Psoas muscle (tissue), 8 donors: ENCODE results near the gene PRRT1B. TPM values are rescaled to one million over a fixed set of nuclear protein-coding genes. Genes with fewer than 3 reads are reported as not detected.
A peak's percentile ranks its signal among the peaks of the same experiment; 100 is the strongest.

ENCODE experiments used
- ATAC-seq, 4 donors: fragments of 200-7000 bp; cut with Tn5 transposase; one replicate each; pipeline ENCODE4 v1.9.1; 2020; ENCODE audit warnings: moderate library complexity in 3 of 4, mild to moderate bottlenecking in 2 of 4
- DNase-seq, 2 donors: peaks; one replicate each; pipeline ENCODE4 v3.0.0-alpha.2; 2020
- H3K27ac ChIP-seq: fragments of 200-600 bp; one replicate; pipeline ENCODE4 v1.8.0; 2022
- H3K27me3 ChIP-seq, 3 donors: fragments of 200-600 bp in 1 of 3; one replicate each; pipeline versions ENCODE4 v1.6.1 to v1.8.0; 2013 to 2022; ENCODE audit warnings: low read length in 2 of 3, mild to moderate bottlenecking in 2 of 3, moderate library complexity in 1 of 3; ENCODE audit not compliant: insufficient read depth in 3 of 3
- H3K36me3 ChIP-seq, 2 donors: fragments of 200-600 bp in 1 of 2; one replicate each; pipeline versions ENCODE4 v1.6.1 to v1.8.0; 2013 to 2022; ENCODE audit warnings: low read depth in 1 of 2, mild to moderate bottlenecking in 1 of 2, moderate library complexity in 1 of 2; ENCODE audit not compliant: insufficient read depth in 1 of 2
- H3K4me1 ChIP-seq: fragments of 200-600 bp; one replicate; pipeline ENCODE4 v1.8.0; 2022
- H3K4me3 ChIP-seq: fragments of 200-600 bp; one replicate; pipeline ENCODE4 v1.8.0; 2022; ENCODE audit warnings: mild to moderate bottlenecking
- H3K9me3 ChIP-seq: fragments of 200-600 bp; one replicate; pipeline ENCODE4 v1.8.0; 2022
- CTCF ChIP-seq: fragments of 200-600 bp; IDR thresholded peaks from one replicate; pipeline ENCODE4 v1.8.0; 2022; ENCODE audit warnings: antibody characterized with exemption
- WGBS, 3 donors: extraction: QIAGEN DNeasy Blood & Tissue Kit; methylation state at CpG; one replicate each; pipeline versions ENCODE4 v1.1.6 to v1.1.7; 2013; 5-methylcytosine and 5-hydroxymethylcytosine counted together
- intact Hi-C, 2 donors: fragments of 100-400 bp; cut with DNase I; formaldehyde crosslinking; loops; one replicate each; pipeline versions ENCODE4 v1.11.0 to v1.14.2; 2022
- polyA plus RNA-seq, 3 donors: library from polyadenylated mRNA; stranded (reverse); fragments of 200-250 nt; gene quantifications; one replicate each; pipeline ENCODE4 v1.2.3, GENCODE V29; 2013
- total RNA-seq, 4 donors: library from RNA; stranded (reverse); fragmentation: NEBNext Ultra II Directional in 2 of 4; extraction: Animal tissue kit (Norgen Biotek cat#: 25700) in 2 of 4; gene quantifications; one replicate each; pipeline versions ENCODE4 v1.2.1 to v1.2.4, GENCODE V29; 2021 to 2023
- donor health status: healthy with polysubstance abuse.
- donor health status: DM: no; HTN: no; CAD: no; lungs with moderate emphysema.
- donor health status: Bipolar disorder and iron deficiency.
- donor health status: healthy.
- donor health status: DM: yes; HTN: yes; CAD: no.
- donor health status: DM: no; HTN: no; CAD: no.
- donor health status: DM: no; HTN: no; CAD: no.
- donor health status: DM: yes; HTN: yes; CAD: no.

Gene PRRT1B
- total and polyA plus RNA-seq, 7 donors, result not detected

GRCh38 chr9:131606896-131607567 is 61.7 kb downstream of the PRRT1B start:
- Histone ChIP-seq H3K27ac (peak overlapping the region; percentile 94), H3K27me3 (no peaks in the 10 kb centered on the region), H3K9me3 (no peaks in the 10 kb centered on the region), H3K36me3 (peaks cover 0 to 56% of the 10 kb centered on the region in 2 donors), H3K4me3 (no peak overlapping the region), H3K4me1 (peaks cover 45% of the 10 kb centered on the region)
- intact Hi-C loops, result loop anchor here in 1 of 2 donors (5.0 kb wide), 1 partner anchor 45 kb away; no protein-coding TSS in a partner anchor
- no peak for TF ChIP-seq CTCF
- 90 to 94% (median 92%) methylated on average over 13 of the region's 13 CpGs for WGBS, 3 donors
- DNase-seq (no peak), ATAC-seq (no peak)

- TF ChIP-seq CTCF, result no peak
- intact Hi-C loops, result loop anchor here in 1 of 2 donors (5.0 kb wide), 1 partner anchor 45 kb away; no protein-coding TSS in a partner anchor
Measured at GRCh38 chr9:131607591-131607990, 62.3 kb downstream of the PRRT1B start.

GRCh38 chr9:131608493-131609037 is 63.2 kb downstream of the PRRT1B start:
- ATAC-seq (peak; percentile 83 to 91 (median 89)), DNase-seq (peak; percentile 66 to 84)
- peaks cover 47% of the 10 kb centered on the region for H3K4me1 ChIP-seq
- peaks cover 0 to 53% of the 10 kb centered on the region in 2 donors for H3K36me3 ChIP-seq
- H3K27ac ChIP-seq, result peak overlapping the region; percentile 94
- H3K4me3 ChIP-seq, result peak overlapping the region; percentile 41
- H3K27me3 ChIP-seq, result no peaks in the 10 kb centered on the region
- TF ChIP-seq CTCF, result no peak
- no peaks in the 10 kb centered on the region for H3K9me3 ChIP-seq
- intact Hi-C loops, result loop anchor here in 1 of 2 donors (5.0 kb wide), 1 partner anchor 44 kb away; no protein-coding TSS in a partner anchor
- WGBS, 3 donors, result 3 to 10% (median 4%) methylated on average over 12 of the region's 12 CpGs

More at GRCh38 chr9:131607591-131607990, 62.3 kb downstream of the PRRT1B start:
- WGBS, 3 donors, result 63 to 81% (median 70%) methylated on average over 8 of the region's 8 CpGs
- Histone ChIP-seq H3K36me3 (peaks cover 0 to 55% of the 10 kb centered on the region in 2 donors), H3K9me3 (no peaks in the 10 kb centered on the region), H3K4me3 (no peak overlapping the region), H3K27ac (peak overlapping the region; percentile 94), H3K4me1 (peaks cover 47% of the 10 kb centered on the region), H3K27me3 (no peaks in the 10 kb centered on the region)
- ATAC-seq (peak in 1 of 4 donors; percentile 5), DNase-seq (no peak)

Other genes with a start within 250 kb of the PRRT1B start
- gene PRRC2B, start 151.4 kb upstream of the PRRT1B start, total RNA-seq, result 100 to 1,000 TPM in 1 of 4 donors, 10 to 100 TPM in 3; 63.6 to 114 (median 78.7) TPM
- 10 to 100 TPM; 22.7 to 42.1 (median 27.5) TPM for gene PRRC2B, start 151.4 kb upstream of the PRRT1B start, polyA plus RNA-seq
- 10 to 100 TPM; 10.9 to 30.8 (median 14.2) TPM for gene POMT1, start 42.6 kb upstream of the PRRT1B start, total RNA-seq
- 10 to 100 TPM; 11.2 to 23.0 (median 20.8) TPM for gene POMT1, start 42.6 kb upstream of the PRRT1B start, polyA plus RNA-seq
- 10 to 100 TPM; 16.8 to 40.0 (median 21.8) TPM for gene UCK1, start 14.3 kb upstream of the PRRT1B start, total RNA-seq
- 10 to 100 TPM; 37.8 to 75.6 (median 47.4) TPM for gene UCK1, start 14.3 kb upstream of the PRRT1B start, polyA plus RNA-seq
- 100 to 1,000 TPM; 234 to 319 (median 272) TPM for gene RAPGEF1, start 194.6 kb downstream of the PRRT1B start, total RNA-seq
- gene RAPGEF1, start 194.6 kb downstream of the PRRT1B start, polyA plus RNA-seq, result 100 to 1,000 TPM in 1 of 3 donors, 10 to 100 TPM in 2; 72.3 to 268 (median 93.1) TPM